Stomach (tissue), 19 donors: ENCODE data around the gene ZNF140. TPM values are rescaled to one million over a fixed set of nuclear protein-coding genes. Genes with fewer than 3 reads are reported as not detected.
A peak's percentile ranks its signal among the peaks of the same experiment; 100 is the strongest.

Experiments used
- DNase-seq, 2 donors: peaks; one replicate each; pipeline versions ENCODE4 v3.0.0 to v3.0.0-alpha.2; 2013 to 2019
- H3K27ac ChIP-seq, 5 donors: fragments of 200-600 bp in 4 of 5; sonication (generic) in 4 of 5; one replicate each; pipeline ENCODE4 v1.5.1; 2013 to 2019; ENCODE audit warnings: mild to moderate bottlenecking in 1 of 5, moderate library complexity in 1 of 5
- H3K27me3 ChIP-seq, 3 donors: fragments of 200-600 bp; sonication (generic); one replicate each; pipeline ENCODE4 v1.5.1; 2017 to 2019; ENCODE audit warnings: mixed run types in 1 of 3
- H3K36me3 ChIP-seq, 4 donors: fragments of 200-600 bp; sonication (generic); 1 replicate in 3 of 4; 2 replicates in 1 of 4; pipeline ENCODE4 v1.5.1; 2016 to 2019
- H3K4me1 ChIP-seq, 4 donors: fragments of 200-600 bp; sonication (generic); one replicate each; pipeline ENCODE4 v1.5.1; 2016 to 2019
- H3K4me3 ChIP-seq, 4 donors: fragments of 200-600 bp; sonication (generic) in 3 of 4; one replicate each; pipeline ENCODE4 v1.5.1; 2016 to 2019; ENCODE audit warnings: mild to moderate bottlenecking in 1 of 4
- H3K9me3 ChIP-seq, 4 donors: fragments of 200-600 bp; sonication (generic); one replicate each; pipeline ENCODE4 v1.5.1; 2016 to 2019
- CTCF ChIP-seq, 7 experiments: fragments of 450-650 bp in 4 of 7; fragments of 200-600 bp in 3 of 7; sonication (generic) in 3 of 7; IDR thresholded peaks; one replicate each; pipeline ENCODE4 v1.5.1; 2016 to 2019; ENCODE audit warnings: antibody characterized with exemption in 7 of 7, control low read depth in 2 of 7, mild to moderate bottlenecking in 1 of 7
- EP300 ChIP-seq: sonication (generic); formaldehyde crosslinking; IDR thresholded peaks from one replicate; pipeline ENCODE4 v1.6.1; 2017; ENCODE audit warnings: antibody characterized with exemption
- POLR2A ChIP-seq, 4 donors: fragments of 450-650 bp; IDR thresholded peaks; one replicate each; pipeline ENCODE4 v1.6.1; 2016; ENCODE audit warnings: antibody characterized with exemption in 4 of 4, control low read depth in 2 of 4, mild to moderate bottlenecking in 1 of 4, moderate library complexity in 1 of 4
- POLR2AphosphoS5 ChIP-seq, 3 donors: sonication (generic); formaldehyde crosslinking; IDR thresholded peaks; one replicate each; pipeline ENCODE4 v1.6.1; 2016; ENCODE audit warnings: antibody characterized with exemption in 3 of 3
- WGBS, 5 donors: extraction: QIAGEN DNeasy Blood & Tissue Kit in 3 of 5; methylation state at CpG; one replicate each; pipeline versions ENCODE4 v1.1.5 to v1.1.7; 2013 to 2018; 5-methylcytosine and 5-hydroxymethylcytosine counted together
- intact Hi-C: fragments of 100-400 bp; cut with DNase I; formaldehyde crosslinking; loops from one replicate; pipeline ENCODE4 v1.15.1; 2023; ENCODE audit warnings: low total_unique reads
- long read RNA-seq, 10 donors: transcript quantifications; one replicate each; lab custom pipeline, GENCODE V29; 2026
- polyA plus RNA-seq, 3 donors: library from polyadenylated mRNA; stranded (reverse); fragments of 200-250 nt; gene quantifications; one replicate each; pipeline ENCODE4 v1.2.3, GENCODE V29; 2013
- total RNA-seq, 5 donors: library from RNA; depleted of rRNA; stranded (reverse); fragments of >200 nt; gene quantifications; one replicate each; pipeline versions ENCODE4 v1.1.0 to v1.2.3, GENCODE V29; 2014 to 2016
- donor health status: healthy with polysubstance abuse.
- donor health status: Bipolar disorder and iron deficiency.
- donor health status: healthy.

Gene ZNF140
- 10 to 100 TPM in 3 of 5 donors, 1 to 10 TPM in 2; 2.3 to 43.3 (median 34.1) TPM for total RNA-seq
- polyA plus RNA-seq = 10 to 100 TPM; 10.0 to 17.1 (median 13.2) TPM
- long read RNA-seq, donor 1, partial matches to known transcripts = 0 of 1 reads
- long read RNA-seq, donor 1, other reads (novel, unspliced or antisense) = 0 of 1 reads
- long read RNA-seq, donor 2, partial matches to known transcripts = 0 of 5 reads
- long read RNA-seq, donor 2, other reads (novel, unspliced or antisense) = 0 of 5 reads
- long read RNA-seq, donor 3, partial matches to known transcripts = 0 of 1 reads
- long read RNA-seq, donor 3, other reads (novel, unspliced or antisense) = 0 of 1 reads
- long read RNA-seq, donor 4, partial matches to known transcripts = 0 of 1 reads
- long read RNA-seq, donor 4, other reads (novel, unspliced or antisense) = 0 of 1 reads
- long read RNA-seq, donor 5, partial matches to known transcripts = 0 of 1 reads
- long read RNA-seq, donor 5, other reads (novel, unspliced or antisense) = 0 of 1 reads
- long read RNA-seq, donor 6, partial matches to known transcripts = 0 of 1 reads
- long read RNA-seq, donor 6, other reads (novel, unspliced or antisense) = 0 of 1 reads
- long read RNA-seq, donor 7, partial matches to known transcripts = 0 of 6 reads
- long read RNA-seq, donor 7, other reads (novel, unspliced or antisense) = 0 of 6 reads
- long read RNA-seq, donor 8, partial matches to known transcripts = 0 of 4 reads
- long read RNA-seq, donor 8, other reads (novel, unspliced or antisense) = 0 of 4 reads
- long read RNA-seq, donor 9, partial matches to known transcripts = 0 of 1 reads
- long read RNA-seq, donor 9, other reads (novel, unspliced or antisense) = 0 of 1 reads
- long read RNA-seq, donor 10, partial matches to known transcripts = 0 of 3 reads
- long read RNA-seq, donor 10, other reads (novel, unspliced or antisense) = 0 of 3 reads

GRCh38 chr12:133080368-133081158 is at the start of gene ZNF140:
ZNF140 (plus strand) TSS chr12:133080923; CDS start chr12:133081321, 398 bp downstream.
- intact Hi-C loops = no loop called here
- Histone ChIP-seq H3K27me3 (no peaks in the 10 kb centered on the region), H3K9me3 (peaks cover 43 to 84% (median 79%) of the 10 kb centered on the region in 4 donors), H3K4me3 (peak within 1 kb of the TSS; percentile 69 to 86 (median 82)), H3K4me1 (peaks cover 6 to 20% (median 10%) of the 10 kb centered on the region in 4 donors), H3K27ac (peak within 1 kb of the TSS; percentile 89 to 99 (median 98)), H3K36me3 (peaks cover 22 to 38% (median 37%) of the 10 kb centered on the region in 4 donors)
- peak; percentile 95 to 99 for DNase-seq
- TF ChIP-seq POLR2A (IDR thresholded peaks at IDR 0.05) = no peak
- no peak for TF ChIP-seq EP300
- TF ChIP-seq POLR2AphosphoS5 (IDR thresholded peaks at IDR 0.05) = peak; percentile 58 to 80 (median 66)
- peak in 4 of 7 experiments; percentile 7 to 38 (median 20) for TF ChIP-seq CTCF (IDR thresholded peaks at IDR 0.05)
- 0 to 1% (median 0%) methylated on average over 38 to 69 of the region's 69 CpGs for WGBS, 5 donors

GRCh38 chr12:133037207-133038005 is 43.3 kb upstream of the ZNF140 start, which contains the start of gene ZNF84:
ZNF84 (plus strand) TSS chr12:133037509; CDS start chr12:133041468, 3,959 bp downstream.
- WGBS, 5 donors = 0 to 1% (median 0%) methylated on average over 15 to 103 of the region's 103 CpGs

More at GRCh38 chr12:133037207-133038005, 43.3 kb upstream of the ZNF140 start, which contains the start of gene ZNF84:
- Histone ChIP-seq H3K36me3 (peaks cover 12 to 37% (median 24%) of the 10 kb centered on the region in 4 donors), H3K27ac (peak within 1 kb of the TSS; percentile 93 to 98 (median 96)), H3K4me3 (peak within 1 kb of the TSS; percentile 68 to 80 (median 76)), H3K27me3 (no peaks in the 10 kb centered on the region), H3K4me1 (peaks cover 4 to 15% (median 12%) of the 10 kb centered on the region in 4 donors), H3K9me3 (peaks cover 35 to 75% (median 56%) of the 10 kb centered on the region in 4 donors)
- intact Hi-C loops = loop anchor here (10.0 kb wide), 1 partner anchor 53 kb away; the partner anchor contains the start of gene ZNF26
- TF ChIP-seq POLR2A (IDR thresholded peaks at IDR 0.05) = no peak
- TF ChIP-seq EP300 = no peak
- TF ChIP-seq POLR2AphosphoS5 (IDR thresholded peaks at IDR 0.05) = peak; percentile 81 to 91 (median 86)
- no peak for TF ChIP-seq CTCF (IDR thresholded peaks at IDR 0.05)
- DNase-seq = peak; percentile 96 to 99
